RPMI8226 (cell line): ENCODE data around the gene TMUB1.

Experiments used
- DNase-seq: peaks from one replicate; pipeline ENCODE4 v3.0.0-alpha.2; 2015

TMUB1 gene

GRCh38 chr7:151066273-151066974, 16.9 kb downstream of the TMUB1 start:
- DNase-seq, result no peak

- DNase-seq, result no peak
Measured at GRCh38 chr7:151065516-151065915, 17.8 kb downstream of the TMUB1 start.

- DNase-seq, result no peak
Measured at GRCh38 chr7:151064993-151065392, 18.3 kb downstream of the TMUB1 start.

GRCh38 chr7:151064454-151064853, 18.8 kb downstream of the TMUB1 start:
- DNase-seq, result no peak

GRCh38 chr7:151063212-151063561, 20.1 kb downstream of the TMUB1 start:
- no peak for DNase-seq

- no peak for DNase-seq
Measured at GRCh38 chr7:151062399-151063211, 20.7 kb downstream of the TMUB1 start.

GRCh38 chr7:151062111-151062398, 21.2 kb downstream of the TMUB1 start:
- DNase-seq, result no peak

GRCh38 chr7:151061213-151062110, 21.8 kb downstream of the TMUB1 start:
- DNase-seq, result no peak

- DNase-seq, result peak; percentile 82
Measured at GRCh38 chr7:151060416-151061212, 22.7 kb downstream of the TMUB1 start.

GRCh38 chr7:151060113-151060415, 23.2 kb downstream of the TMUB1 start:
- no peak for DNase-seq

GRCh38 chr7:151059367-151060112, 23.8 kb downstream of the TMUB1 start, which contains the start of gene SLC4A2:
TSS of gene SLC4A2 (plus strand) at chr7:151059589. CDS start at chr7:151061988, 2,399 bp downstream.
- peak; percentile 85 for DNase-seq

- peak; percentile 16 for DNase-seq
Measured at GRCh38 chr7:151058781-151059366, 24.4 kb downstream of the TMUB1 start.

- peak; percentile 100 for DNase-seq
Measured at GRCh38 chr7:151057989-151058780, 25.1 kb downstream of the TMUB1 start.

- no peak for DNase-seq
Measured at GRCh38 chr7:151057506-151057988, 25.7 kb downstream of the TMUB1 start, which contains the start of gene CDK5. TSS of gene CDK5 (minus strand) at chr7:151057897. CDS start at chr7:151057848, 49 bp downstream.

GRCh38 chr7:151056666-151057505, 26.4 kb downstream of the TMUB1 start:
- DNase-seq, result no peak

- DNase-seq, result no peak
Measured at GRCh38 chr7:151056283-151056665, 27.0 kb downstream of the TMUB1 start.

GRCh38 chr7:151053751-151054150, 29.5 kb downstream of the TMUB1 start:
- DNase-seq, result no peak

GRCh38 chr7:151053096-151053495, 30.2 kb downstream of the TMUB1 start:
- DNase-seq, result no peak

GRCh38 chr7:151051108-151051507, 32.2 kb downstream of the TMUB1 start:
- no peak for DNase-seq
